NCI-H510A treated with DMSO at 0.1 percent for 48 hours (cell line): ENCODE results near the gene TWIST1.

Experiments
- DNase-seq: peaks from one replicate; lab custom pipeline; 2025; lab: John Stamatoyannopoulos, UW

The TWIST1 gene

DNA sequence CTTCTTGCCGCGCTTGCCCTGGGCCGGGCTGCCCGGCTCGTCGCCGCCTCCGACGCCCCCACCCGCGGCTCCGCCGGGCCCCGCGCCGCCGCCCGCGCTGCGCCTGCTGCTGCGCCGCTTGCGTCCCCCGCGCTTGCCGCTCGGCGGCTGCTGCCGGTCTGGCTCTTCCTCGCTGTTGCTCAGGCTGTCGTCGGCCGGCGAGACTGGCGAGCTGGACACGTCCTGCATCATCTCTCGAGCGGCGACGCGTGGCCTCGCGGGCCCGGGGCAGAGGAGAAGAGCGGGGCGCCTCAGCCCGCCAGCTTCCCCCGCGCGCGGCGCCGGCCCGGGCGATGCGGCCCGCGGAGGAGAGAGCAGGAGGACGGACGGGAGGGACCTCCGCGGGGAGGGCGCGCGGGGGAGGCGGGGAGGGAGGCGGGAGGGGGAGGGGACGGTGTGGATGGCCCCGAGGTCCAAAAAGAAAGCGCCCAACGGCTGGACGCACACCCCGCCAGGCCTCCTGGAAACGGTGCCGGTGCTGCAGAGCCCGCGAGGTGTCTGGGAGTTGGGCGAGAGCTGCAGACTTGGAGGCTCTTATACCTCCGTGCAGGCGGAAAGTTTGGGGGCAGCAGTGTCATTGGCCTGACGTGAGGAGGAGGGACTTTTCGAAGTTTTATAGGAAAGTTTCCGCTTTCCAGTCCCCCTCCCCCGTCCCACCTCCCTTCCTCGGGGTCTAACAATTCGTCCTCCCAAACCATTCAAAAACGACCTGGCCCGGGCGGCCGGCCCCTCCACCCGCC, at the start of gene TWIST1:
Gene TWIST1 (minus strand): TSS at position 546 of the 779 bp plus-strand sequence. CDS start 315 bp downstream, at position 231.
- no peak for DNase-seq

DNA sequence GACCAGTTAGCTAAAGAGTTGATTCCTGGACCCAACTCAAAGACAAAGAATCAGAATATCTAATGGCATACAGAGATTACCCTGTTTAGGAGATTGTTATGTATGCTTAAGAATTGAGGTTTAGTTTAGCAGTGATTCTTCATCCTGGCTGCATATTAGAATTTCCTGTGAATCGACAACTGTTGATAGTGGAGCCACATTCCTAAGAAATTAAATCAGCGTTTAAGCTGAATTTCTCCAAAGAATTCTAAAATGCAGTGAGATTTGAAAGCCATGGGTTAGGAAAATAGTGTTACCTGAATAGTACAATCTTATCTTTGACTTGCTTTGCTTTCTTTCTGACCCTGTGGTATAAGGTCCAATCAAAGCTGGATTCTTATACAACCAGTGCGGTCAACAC, 44.2 kb upstream of the TWIST1 start:
- no peak for DNase-seq

GRCh38 chr7:19146699-19147098, 29.3 kb upstream of the TWIST1 start:
- no peak for DNase-seq

GRCh38 chr7:19145434-19146115, 28.1 kb upstream of the TWIST1 start:
- no peak for DNase-seq

GRCh38 chr7:19144661-19145433, 27.4 kb upstream of the TWIST1 start, which contains the start of gene FERD3L:
TSS of gene FERD3L (minus strand) at chr7:19145421. CDS start at chr7:19145362, 59 bp downstream.
- no peak for DNase-seq

DNA sequence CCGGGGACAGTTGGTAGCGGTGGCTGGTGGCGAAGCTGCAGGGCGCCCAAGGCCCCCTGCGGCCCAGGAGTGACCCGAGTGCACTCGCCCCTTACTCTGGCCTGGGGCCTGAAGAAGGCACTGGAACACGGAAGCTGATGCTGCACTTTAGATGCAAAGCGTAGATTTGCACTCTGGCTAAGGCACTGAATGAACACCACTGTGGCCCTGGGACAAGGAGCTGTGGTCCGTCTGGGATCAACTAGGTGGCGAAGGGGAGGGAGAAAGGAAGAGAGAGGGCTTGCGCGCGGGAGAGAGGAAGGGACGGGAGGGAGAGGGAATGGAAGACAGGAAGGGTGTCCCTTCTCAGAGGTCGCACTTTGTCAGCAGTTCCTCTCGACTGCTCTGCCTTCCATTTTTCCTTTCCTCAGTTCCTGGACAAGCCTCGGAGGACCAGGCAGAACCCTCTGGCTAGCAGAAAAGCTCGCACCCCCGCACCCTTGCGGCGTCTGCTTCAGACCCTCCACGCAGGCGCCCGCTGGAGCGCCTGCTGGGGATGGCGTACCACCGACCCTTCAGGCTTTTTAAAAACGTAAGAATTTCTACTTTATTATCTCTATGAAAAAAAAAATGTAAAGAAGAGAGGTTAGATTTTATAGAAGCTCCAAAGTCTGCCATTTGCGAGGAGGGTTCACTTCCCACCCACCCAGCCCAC, 26.6 kb upstream of the TWIST1 start:
- DNase-seq, result no peak

GRCh38 chr7:19139706-19140327, 22.4 kb upstream of the TWIST1 start:
- no peak for DNase-seq

- no peak for DNase-seq
Observed at GRCh38 chr7:19133886-19134285, 16.4 kb upstream of the TWIST1 start.

GRCh38 chr7:19133390-19133789, 16.0 kb upstream of the TWIST1 start:
- no peak for DNase-seq

DNA sequence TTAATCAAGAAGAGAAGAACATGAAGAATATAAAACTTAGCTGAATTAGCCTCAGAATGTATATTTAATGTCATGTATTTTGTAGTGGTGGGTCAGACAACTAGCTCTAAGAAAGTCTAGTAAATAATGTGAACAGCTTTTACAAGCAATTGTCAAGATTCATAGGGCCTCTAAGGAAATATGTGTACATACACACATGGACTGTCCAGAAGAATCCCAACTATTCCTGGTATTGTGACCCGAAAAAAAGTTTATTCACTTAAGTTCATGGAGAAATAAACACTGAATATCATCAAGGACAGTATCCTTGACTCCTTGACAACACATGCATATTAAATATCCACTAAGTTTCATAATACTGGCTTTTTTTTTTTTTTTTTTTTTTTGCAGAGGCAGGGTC, 11.4 kb upstream of the TWIST1 start:
- no peak for DNase-seq

DNA sequence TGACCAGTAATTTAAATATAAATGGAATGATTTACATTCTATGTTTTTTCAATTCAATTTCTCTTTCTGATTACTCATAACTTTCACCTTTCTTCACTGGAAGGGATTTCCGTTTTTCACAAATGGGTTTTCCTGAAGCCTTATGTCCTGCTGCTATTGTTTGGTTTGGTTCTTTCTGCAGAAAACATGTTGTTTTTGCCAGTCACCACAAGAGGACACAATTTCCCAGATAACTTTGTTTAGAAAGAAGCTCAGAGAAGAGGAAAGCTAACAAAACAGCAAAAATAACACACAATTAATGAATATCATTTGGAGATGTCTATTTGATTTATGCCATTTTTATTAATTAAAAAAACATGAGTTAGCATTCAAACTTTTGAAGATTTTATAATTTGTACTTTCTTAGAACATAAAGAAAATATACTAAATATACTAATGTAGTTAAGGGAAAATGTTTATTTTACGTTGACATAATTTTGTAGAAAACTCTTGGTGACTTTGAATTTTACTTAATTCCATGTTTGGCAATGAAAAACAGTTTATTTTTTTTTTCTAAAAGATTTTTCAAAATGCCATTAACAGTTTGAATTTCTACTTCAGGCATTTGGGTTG, 4.6 kb upstream of the TWIST1 start:
- DNase-seq, result peak; percentile 25

DNA sequence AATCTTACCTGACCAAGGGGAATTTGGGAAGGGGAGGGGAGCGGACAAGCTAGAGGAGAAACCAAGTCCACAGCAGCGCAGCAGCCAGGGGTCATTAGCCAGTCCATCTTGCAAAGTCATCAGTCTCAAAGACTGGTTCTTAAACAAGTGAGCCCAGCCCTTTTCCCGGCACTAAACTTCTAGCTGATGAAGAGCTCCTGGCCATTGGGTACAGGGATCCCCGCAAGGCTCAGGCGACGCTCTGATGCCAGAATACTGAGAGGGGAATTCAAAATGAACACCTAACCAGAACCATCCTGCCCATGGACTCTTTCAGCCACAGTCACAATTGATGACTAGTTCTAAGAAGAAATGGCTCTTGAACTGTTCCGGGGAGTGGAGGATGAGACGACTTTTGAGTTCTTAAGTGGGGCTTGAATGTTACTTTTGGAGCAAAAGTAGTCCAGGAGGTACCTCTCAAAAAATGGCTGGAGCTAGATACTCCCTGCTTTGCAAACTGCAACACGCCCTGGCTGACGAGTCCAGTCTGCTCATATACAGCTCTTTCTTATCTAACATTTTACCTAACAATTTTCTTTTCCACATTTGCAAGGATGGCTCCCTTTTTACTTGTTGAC, 2.5 kb upstream of the TWIST1 start:
- DNase-seq, result no peak

DNA sequence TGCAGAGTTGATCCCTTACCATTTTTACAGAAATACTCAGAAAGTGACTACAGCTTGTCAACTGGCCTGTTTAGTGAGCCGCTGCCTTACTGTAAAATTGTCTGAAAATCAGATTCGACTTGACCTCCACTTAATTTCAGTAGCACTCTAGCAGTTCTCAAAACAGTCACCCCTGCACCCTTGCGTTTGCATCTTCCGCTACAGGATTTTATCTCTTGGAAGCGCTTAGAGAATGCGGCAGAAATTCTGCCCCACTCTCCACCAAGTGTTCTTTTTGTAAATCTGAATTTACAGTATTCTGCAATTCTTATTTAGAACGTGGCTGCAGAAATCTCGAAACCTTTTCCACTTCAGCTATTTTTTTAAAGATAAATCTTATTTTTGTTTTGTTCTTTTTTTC, 1.9 kb upstream of the TWIST1 start:
- no peak for DNase-seq

GRCh38 chr7:19118636-19119371, 1.4 kb upstream of the TWIST1 start:
- no peak for DNase-seq

DNA sequence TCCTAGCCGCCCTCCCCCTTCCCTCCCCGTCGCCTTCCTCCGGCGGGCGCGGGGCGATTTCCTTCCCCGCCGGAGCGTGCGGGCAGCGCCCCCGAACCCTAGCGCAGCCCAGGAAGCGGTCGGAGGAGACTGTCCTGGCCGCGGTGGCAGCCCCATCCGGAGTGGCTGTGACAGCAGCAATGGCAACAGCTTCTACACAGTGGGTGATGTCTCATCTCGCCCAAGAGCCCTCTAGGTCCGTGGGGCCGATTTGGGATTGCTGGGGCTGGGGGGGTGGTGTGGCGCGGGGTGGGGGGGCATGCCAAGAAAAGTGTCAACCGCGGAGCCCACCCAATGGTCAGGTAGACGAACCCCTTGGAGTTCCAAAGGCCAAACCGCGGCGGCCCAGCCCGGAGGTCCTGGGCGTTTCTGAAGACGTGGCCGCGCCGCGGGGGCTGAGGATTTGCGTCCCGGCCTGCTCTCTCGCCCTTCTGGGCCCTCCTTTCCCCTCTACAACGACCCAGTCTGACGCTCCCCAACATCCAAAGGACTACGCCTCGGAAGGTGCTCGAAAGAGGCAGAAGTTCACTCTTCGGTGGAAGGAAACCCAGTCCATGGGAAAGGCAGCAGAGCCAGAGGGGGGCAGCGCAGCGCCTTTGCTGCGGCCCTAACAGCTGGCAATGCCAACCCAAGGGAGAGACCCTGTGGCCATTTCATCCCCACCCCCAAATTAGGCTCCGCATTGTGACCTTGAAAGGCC, 603 bp upstream of the TWIST1 start:
- no peak for DNase-seq

DNA sequence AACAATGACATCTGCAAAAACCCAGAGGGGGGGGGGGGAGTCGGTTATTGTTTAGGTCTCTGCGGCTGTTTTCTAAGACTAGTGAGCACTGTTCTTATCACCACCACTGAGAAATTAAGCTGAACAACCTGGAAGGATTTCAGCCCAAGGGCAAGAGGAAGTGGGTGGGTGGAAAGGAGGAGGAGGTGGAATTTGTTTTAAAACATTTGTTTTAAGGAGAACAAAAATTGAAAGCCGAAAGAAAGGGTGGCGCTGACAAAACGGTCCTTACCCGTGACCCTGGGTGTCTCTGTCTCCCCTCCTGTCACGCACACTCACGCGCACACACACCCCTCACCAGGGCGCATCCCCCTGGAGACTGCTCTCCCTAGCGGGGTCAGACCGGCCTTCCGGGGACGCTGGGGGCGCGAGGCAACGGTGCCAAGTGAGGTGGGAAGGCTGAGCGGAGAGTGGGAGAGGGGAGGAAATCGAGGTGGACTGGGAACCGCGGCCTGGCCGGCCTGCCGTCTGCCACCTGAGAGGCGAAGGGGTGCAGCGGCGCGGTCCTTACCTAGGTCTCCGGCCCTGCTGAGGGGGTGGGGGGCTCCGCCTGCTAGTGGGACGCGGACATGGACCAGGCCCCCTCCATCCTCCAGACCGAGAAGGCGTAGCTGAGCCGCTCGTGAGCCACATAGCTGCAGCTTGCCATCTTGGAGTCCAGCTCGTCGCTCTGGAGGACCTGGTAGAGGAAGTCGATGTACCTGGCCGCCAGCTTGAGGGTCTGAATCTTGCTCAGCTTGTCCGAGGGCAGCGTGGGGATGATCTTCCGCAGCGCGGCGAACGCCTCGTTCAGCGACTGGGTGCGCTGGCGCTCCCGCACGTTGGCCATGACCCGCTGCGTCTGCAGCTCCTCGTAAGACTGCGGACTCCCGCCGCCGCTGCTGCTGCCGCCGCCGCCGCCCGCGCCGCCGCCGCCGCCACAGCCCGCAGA, 1.0 kb downstream of the TWIST1 start:
- DNase-seq, result no peak

- no peak for DNase-seq
Observed at GRCh38 chr7:19114551-19114855, 2.9 kb downstream of the TWIST1 start.

- no peak for DNase-seq
Observed at GRCh38 chr7:19113855-19114550, 3.4 kb downstream of the TWIST1 start.
